NCI-H82 (cell line): ENCODE measurements around the gene EXOC6B.
A peak's percentile ranks its signal among the peaks of the same experiment; 100 is the strongest.

Source experiments
- DNase-seq: peaks from one replicate; lab custom pipeline; 2025; lab: John Stamatoyannopoulos, UW

EXOC6B gene

DNA sequence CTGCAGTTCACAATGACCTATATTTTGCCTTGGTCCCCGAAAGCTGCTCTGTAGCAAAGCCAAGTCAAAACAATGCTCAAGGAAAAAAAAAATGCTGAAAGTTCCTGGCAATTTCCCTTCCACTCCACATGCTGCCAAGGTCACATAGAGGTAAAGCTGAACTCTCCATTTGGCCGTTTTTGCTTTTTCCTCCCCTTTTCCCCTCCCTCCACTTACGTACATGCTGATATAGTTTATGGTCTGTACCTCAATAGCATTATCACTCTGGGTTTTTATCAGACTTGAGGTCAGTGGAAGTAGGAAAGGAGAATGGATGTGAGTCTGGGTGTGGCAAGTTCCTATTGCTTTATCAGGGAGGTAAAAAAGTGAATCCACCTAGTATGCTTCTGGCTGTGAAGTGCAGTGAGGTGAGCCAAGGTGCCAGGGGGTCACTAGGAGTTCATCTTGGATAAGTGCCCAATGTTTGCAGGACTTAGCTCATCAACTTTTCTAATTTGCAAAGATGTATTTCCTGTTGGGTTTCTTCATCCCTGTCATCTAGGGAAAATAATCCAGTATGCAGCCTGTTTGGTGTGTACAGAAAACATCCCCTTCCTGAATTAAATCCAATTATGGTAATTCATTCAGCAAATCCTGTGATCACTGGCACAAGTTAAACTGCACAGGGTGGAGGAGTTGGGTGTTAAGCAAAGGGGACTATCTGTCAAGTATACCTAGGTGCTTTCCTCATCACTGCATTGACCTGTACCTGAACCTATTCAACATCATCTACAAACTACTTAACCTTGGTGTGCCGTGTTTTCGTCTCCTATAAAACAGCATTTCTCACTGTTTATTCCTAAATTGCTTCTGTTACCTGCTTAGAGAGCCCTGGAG, 553.8 kb downstream of the EXOC6B start:
- peak; percentile 74 for DNase-seq

DNA sequence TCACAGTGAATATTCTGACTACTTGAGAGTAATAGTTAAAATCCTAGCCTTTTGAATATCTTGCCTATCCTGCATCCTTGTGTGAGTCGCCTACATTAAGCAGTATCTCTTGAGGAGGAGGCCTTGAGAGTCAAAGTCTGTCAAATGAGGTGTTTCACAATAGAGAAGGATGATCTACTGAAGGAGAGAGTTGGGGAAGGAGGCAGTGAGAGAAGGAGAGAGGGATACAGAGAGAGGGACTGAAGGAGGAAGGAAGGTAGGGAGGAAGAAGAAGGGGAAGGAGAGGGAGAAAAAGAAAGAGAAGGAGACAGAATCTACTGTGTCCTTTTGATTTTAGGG, 554.6 kb downstream of the EXOC6B start:
- no peak for DNase-seq

DNA sequence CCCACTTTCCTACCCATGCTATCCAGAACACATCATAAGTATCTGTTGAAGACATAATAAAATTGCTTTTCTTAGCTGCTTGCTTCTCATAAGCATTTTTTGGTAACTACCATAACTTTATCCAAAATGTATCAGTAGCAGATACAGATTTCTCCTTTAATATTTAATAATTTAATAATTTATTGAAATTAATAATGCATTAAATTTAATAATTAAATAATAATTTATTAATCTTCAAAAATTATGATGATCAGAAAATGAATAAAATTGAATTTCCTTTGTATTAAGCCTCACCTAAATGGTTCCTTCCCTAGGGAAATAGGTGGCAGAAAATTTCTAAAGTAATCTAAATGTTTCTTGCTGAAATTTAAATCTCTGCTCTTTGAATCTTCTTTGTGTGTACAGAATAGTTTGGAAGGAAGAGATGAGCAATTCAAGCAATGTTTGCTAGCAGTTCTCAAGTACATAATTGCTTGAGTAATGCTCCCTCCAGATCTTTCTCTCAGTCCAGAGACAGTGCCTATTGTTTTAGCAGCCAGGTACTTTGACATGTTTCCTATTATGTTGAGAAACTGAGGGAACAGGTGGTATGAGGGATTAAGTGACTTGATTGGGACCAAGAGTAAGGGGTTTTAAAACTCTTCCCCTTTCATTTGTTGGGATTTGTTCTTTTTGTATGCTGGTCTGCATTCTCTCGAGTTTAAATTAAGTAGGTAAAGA, 555.1 kb downstream of the EXOC6B start:
- no peak for DNase-seq

DNA sequence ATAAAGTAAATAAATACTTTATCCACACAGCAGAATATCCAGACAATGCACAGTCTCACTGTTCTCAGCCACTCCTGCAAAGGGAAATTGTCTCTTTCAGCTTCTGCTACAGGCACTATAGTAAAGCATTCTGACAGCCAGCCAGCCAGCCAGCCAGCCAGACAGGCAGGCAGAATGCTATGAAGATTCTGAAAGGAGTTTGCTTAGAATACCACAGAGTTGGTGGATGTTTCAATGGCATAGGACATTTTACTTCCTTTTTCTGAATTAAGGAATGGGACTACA, 562.1 kb downstream of the EXOC6B start:
- DNase-seq = no peak

DNA sequence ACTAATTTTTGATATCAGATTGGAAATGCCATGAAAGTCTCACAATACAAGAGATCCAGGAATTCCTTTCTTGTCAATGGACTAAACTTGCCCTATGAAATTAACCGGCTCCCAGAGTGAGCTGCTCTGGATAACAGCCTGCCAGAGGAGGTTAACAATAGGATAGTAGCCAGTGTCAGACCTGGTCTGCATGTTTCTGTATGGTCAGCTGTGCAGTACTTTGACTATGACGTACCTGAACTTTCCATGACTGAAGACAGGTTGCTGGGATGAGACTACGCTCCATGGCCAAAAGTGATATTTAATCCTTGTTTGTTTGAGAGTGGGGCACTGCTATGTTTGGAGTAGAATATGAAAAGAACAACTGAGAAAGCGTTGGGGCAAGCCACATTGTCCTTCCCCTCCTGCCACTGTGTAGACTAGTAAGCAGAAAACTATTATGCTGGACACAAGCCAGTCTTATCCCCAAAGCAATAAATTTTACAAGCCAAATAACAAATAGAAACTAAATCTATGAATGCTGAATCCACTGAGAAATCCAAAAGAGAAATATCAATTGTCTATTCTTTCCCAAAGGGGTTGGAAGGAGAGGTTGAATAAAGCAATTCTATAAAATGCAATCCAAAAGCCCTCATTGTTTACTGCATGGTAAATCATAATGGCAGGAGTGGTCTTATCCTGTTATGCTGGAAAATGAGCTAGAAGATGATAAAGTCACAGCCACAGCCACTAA, 562.6 kb downstream of the EXOC6B start:
- no peak for DNase-seq

DNA sequence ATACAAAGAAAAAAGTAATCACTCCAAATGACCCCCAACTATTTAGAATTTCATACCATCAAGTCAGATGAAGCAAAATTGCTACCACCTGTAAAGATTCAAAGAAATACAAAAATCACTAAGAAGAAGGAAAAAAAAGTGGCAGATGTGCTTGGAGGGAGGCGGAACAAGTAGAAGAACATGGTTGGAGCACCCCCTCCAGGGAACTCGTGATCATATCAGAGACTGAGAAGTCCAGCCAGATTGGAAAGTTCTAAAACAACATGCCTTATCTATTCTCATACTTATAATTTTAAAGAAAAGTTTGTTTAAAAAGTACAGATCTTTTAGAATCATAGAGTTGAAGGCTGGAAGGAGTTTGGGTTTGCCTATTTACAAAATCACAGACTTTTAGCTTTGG, 564.8 kb downstream of the EXOC6B start:
- DNase-seq = no peak

DNA sequence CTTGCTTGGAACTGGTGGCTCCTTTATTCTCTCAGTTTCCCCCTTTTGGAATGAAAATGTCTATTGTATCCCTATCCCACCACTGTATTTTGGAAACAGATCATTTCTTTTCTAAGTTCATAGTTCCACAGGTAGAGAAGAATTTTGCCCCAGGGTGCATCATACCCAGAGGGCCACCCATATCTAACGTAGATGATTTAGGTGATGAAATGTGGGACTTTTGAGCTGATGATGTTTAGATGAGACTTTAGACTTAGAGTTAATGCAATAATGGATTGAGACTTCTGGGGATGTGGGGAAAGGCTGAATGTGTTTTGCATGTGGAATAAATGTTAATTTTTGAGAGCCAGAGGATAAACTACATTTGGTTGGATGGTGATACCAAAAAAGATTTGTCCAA, 570.3 kb downstream of the EXOC6B start:
- DNase-seq = no peak

DNA sequence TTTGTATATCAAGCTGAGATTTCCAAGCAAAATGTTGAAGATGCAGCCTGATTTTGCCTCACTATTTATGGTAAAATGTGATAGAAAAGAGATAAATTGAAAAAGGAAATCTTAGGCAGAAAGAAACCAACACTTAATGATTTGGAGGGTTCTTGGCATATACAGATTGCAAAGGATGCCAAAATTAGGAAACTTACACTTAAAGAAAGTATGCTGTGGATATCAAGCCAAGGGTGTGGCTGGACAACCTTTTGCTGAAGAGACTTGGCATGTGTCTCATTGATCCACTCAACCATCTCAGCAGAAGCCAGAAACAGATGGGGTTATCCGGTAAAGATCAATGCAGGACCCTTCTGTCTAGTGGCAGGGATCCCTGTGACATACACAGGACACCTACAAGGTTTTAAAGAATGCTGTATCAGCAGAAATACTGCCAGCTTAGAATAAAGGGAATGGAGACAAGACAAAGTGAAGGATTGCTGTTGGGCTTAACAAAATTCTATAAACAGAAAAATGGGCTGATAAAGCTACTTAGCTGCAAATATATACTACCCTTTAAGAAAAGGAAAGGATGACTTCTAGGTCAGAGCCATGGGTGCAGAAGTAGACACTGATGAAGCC, 570.9 kb downstream of the EXOC6B start:
- no peak for DNase-seq

DNA sequence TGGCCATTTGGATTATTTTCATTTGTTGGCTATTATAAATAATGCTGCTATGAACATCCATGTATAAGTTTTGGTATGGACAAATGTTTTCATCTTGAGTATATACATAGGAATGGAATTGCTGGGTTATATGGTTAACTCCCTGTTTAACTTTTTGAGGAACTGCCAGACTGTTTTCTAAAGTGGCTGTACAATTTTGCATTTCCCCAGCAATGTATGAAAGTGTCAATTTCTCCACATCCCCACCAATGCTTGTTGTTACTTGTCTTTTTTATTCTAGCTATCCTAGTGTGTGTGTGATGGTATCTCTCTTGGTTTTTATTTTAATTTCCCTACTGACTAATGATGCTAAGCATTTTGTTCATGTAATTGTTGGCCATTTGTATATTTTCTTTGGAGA, 587.5 kb downstream of the EXOC6B start:
- DNase-seq = no peak

DNA sequence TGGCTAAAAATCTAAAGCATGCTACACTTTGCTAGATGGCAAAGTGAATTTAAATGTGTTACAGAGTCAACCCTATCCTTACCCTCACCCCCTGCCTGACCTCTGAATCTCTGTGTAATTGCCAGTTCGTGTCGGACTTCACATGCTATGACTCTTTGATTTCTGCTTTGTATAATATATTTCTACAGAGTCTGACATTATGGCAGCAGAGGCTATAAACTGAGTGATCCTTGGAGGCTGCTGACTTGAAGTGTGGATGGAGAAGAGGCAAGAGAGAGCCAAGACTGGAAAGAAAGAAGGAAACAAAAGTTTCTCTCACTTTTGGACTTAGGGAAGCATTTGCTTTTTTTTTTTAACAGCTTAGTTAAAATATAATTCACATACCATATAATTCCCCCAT, 588.3 kb downstream of the EXOC6B start:
- no peak for DNase-seq

DNA sequence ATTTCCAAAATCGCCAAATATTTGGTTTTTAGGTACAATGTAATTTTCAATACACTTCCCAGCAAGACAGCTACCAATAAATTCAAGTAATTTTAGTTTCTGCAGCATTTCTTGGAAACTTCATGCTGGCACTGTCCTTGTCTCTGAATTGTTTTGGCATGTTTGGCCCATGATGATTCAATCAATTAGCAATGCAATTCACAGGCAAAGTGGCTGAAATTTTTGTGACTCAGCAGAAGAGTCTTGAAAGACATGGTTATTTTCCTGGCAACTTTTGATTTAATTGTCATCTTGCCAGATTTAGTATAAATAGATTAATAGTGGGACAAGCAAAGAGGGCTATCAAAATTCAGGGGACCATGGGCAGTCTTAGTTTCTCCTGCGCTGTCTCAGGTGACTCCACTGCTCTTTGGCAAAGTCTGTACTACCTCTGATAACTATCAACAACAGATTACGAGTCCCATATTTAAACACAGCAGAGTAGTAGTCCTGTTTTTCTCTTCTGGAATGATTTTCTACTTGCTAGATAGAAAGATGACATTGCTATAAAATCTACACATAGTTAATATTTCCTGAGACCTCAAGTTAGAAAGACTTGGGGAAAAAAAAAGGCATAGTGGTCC, 589.3 kb downstream of the EXOC6B start:
- DNase-seq = no peak

DNA sequence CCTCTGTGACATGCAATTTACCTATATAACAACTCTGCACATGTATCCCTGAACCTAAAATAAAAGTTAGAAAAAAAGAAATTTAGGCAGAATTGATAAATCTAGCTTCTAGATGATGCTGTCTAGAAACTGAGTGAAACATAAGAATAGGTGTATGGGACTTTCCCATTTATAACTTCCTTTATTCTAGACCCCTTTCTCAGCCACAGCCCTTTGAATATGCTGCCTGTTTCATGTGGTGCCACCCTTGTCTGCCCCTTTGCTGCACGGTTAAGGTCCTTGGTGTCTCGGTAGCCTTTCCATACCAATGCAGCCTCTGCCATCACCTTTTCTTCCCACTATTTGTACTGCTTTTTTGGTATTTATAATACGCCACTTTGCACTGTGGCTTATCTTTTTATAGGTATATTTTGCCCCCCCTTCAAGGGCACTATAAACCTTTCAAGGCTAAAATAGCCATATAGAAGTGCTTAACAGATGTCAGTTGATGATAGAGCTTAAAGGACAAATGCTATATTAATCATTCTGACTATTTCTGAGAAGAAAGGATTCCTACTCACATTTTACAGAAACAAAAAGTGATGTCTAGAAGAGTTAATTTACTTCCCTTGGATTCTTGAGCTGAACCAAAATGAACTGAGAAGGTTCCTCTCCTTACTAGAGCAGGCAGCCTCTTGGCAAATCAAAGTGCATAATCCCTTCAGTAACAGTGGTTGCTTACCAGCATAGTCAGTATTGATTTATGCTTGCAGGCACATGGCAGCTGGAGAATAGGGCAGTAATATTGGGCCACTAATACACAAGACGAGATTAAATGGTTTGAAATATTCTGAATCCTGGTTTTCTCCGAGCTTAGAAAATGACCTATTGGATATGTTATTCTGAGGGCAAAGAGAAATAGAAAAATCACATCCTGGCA, 590.1 kb downstream of the EXOC6B start:
- peak; percentile 9 for DNase-seq

DNA sequence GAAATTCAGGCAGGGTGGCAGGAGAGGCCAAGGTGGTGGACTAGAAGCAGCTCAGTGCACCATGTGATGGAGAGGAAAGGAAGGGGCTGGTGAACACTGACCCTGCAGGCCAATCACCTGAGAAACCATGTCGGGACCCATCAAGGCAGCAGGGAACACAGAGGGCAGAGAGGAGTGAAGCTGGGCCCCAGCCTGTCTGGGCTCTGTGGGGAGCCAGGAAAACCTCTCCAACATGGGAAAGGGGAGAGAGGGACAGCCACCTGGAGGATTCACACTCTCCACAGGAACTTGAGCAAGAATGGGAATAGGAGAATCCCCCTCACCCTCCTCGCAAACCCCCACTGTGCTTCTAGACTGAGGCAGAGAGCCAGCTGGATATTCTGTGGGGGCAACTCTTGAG, 592.6 kb downstream of the EXOC6B start:
- no peak for DNase-seq

DNA sequence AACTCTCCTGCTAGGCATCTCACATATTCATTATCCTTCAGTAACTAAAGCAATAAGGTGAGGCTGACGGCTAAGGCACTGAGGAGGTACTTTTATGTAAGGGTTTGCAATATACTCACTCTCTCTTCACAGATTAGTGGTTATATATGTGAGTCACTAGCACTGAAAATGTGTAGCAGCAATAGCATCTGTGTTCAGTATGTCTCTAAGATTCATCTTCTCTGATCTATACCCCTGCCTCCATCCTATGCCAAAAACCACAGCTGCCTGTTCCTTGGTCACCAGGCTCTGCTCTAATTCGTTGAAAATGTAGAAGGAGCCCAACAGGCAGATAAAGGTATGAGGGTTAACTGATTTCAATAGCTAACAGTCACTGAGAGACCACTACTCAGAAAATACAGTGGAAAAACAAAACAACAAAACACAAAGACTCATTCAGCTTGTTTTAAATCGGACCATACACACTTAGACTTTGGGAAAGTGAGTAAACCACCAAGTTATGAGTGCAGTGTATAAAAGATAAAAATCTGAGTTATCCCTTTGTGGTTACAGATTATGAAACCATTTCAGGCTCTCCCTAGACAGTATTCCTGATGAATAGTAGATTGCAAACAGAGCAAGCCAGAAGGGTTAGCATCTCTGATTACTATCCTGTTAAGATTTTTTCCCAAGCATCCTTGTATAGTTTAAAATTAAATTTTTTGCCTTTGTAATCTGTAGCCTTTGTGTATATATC, 602.8 kb downstream of the EXOC6B start:
- no peak for DNase-seq

DNA sequence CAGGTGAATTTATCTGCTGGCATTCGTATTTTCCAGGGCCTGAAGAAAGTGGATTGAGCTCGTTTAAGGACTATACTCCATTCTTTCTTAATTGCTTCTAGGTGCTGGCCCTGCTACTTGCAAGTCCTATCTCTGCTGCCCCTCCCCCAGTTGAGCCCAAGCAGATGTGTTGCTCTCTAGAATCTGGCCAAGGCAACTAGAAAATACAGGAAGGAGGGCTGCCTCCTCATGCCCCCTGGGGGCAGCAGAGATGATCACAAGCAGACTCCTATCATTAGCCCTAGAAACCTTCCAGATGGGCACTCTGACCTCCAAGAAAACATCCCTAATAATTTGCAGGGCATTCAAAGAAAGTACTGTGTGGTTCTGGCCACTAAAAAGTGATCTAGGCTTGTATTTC, 605.7 kb downstream of the EXOC6B start:
- peak; percentile 78 for DNase-seq

DNA sequence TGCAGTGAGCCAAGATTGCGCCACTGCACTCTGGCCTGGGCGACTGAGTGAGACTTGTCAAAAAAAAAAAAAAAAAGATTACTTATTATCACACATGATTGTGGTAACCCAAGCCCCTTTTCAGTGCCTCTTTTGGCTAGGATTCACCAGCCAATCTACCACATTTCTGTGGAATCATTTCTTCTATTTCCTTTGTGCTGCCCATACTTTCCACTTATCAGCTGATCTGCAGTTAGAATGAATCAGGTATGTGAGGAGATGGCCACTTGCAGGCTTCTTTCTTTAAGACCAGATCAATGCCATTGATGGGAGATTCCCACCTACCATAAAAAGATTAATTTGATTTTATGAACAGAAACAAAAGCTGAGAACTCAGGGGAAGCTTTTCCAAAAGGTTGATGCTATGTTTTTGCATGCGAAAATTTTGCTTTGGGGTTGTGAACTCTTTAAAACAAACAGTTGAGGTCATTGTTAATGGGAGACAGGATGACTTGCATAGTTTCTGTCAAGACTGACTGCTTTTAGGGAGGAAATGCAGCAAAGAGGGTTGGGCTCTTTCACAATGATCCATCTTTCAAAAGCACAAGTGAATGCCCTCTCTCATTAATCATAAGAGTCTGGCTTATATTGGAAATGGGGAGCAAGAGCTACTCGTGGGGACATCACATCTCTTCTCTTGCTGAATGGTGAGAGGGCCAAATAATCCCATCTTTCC, 611.2 kb downstream of the EXOC6B start:
- DNase-seq = no peak

DNA sequence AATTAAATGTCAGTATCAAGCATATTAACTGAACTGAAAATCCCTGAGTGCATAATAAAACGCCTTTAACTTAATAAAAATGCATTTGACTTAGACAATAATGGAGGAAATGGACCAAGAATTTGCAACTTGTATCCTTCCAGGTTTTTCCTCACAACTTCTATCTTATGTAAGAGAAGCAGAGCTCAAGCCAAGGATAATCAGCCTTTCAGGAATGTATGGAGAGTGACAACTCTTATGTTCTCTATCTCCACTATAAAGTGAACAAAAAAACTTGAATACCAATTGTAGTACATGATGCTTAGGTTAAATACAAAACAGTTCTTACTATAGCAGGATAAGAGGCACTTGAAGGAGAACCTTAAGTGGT, 613.4 kb downstream of the EXOC6B start:
- no peak for DNase-seq

DNA sequence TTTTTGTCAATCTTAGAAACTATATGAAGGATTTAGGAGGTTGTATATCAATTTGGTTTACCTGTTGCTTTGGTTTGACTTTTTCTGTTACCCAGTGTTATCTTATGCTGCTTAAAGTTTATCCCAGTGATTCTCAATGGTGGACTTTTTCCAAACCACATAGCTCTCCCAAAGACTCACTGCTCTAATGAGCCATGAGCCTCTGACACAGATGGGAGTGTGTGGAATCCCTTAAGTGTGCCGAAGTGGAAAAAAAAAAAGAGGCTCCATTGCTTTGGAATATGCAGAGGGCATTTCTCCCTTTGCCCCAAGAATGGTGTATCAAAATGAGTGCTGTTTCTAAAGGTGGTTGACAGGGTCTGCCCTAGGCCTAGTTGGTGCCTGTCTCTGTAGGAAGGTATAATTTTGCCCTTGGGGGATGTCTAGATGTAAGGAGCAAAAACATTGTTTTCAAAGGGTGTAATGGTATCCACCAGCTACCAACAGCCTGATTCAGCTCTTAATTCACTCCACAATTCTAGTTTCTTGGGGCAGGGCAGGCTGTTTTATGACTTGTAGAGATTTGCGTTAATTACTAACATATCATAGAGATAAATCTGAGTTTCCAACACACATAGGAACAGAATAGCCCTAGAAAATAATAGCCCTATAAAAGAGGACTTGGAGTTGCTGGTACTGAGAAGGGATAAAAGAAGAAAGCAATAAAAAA, 613.9 kb downstream of the EXOC6B start:
- no peak for DNase-seq

DNA sequence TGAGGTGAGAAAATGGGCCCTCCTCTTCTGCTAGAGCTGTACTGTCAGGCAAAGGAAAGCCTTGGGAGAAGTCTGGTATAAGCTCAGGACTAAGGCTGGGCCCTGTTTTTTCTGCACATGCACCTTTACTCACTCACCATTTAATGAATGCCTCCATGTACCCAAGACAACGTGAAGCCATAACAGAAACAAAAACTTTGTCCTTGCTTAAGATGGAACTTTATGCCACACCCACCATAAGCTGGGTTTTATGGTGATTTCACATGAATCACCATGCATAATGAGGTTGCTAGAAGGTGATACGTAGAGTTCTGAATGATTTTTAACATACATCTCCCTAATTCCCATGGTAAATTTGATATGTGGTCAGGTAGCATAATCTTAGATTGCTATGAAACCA, 614.5 kb downstream of the EXOC6B start:
- DNase-seq = no peak
